ENCODE results near the gene TXNDC8.
"Not testable (repeated sequence)": the region's sequence is repeated elsewhere in the genome, so short reads cannot be mapped to it uniquely, and the experiment has no call there.

TXNDC8 gene

DNA sequence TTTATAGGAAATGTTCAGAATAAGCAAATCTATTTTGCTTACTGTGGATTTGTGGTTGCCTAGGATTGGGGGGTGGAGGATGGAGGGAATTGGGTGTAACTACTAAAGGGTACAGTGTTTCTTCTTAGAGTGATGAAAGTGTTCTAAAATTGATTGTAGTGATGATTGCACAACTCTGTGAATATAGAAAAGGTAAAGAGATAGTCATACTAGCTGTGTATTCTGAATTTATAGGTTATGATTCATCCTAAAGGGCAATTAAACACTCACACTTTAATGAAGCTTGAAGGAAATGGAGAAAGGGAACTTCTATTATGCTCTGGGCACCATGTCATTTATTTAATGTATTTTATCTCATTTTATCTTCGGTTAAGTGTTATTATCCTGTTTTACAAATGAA lies 9.9 kb downstream of the TXNDC8 start:
- DNase-seq (ENCODE audit: low read depth) = no peak

DNA sequence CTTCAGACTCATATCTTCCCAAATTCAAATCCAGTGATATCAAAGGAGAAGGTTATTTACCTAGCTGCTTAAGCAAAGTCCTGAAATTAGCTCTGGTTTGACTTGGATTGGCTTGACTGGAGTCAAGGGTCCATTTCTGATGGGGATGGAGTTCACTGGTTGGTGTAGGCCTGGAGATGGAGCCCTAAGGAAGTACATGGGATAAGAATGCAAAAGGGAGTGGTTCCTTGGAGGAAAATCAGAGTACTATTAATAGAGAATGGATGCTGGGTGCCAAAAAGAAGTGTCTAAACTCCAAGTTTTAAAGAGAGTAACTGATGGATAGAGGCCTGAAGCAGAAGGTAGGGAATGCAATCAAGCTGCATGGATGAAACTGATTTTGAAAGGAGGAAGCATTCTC lies 13.8 kb downstream of the TXNDC8 start:
- no peak for DNase-seq (ENCODE audit: low read depth)

DNA sequence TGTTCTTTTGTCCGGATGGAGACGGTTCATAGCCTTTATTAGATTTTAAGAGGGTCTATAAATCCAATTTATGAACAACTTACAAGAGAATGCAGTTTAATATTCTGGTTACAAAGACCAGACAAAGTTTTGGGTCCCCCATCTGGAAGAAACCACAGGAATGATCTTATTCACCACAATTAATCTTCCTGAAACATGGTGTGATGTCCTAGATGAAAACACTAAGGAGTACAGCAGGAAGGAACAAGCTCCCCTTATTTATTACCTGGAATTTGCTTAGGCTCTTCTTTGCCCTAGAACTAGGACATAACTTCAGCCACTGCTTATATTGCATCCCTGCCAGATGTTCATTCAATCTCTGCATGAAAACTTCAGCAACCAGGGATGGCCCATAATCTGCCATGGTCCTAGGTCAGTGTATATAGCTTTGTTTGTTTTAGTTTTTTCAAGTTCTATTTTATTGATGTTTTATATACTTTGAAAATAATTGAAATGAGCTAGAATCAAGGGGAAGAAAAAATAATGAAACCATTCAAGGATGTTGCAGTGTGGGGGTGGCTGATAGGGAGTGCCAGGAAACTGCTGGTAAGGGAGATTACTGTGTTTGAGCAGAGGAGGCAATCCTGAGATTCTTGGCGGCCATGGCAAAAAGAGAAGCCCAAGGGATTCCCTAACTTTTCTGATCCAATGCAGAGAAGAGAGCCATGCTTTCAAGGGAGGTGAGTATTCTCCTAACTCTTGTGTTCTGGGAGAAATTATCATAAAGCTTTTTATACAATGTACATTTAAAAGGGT lies 16.8 kb downstream of the TXNDC8 start:
- DNase-seq (ENCODE audit: low read depth) = no peak

DNA sequence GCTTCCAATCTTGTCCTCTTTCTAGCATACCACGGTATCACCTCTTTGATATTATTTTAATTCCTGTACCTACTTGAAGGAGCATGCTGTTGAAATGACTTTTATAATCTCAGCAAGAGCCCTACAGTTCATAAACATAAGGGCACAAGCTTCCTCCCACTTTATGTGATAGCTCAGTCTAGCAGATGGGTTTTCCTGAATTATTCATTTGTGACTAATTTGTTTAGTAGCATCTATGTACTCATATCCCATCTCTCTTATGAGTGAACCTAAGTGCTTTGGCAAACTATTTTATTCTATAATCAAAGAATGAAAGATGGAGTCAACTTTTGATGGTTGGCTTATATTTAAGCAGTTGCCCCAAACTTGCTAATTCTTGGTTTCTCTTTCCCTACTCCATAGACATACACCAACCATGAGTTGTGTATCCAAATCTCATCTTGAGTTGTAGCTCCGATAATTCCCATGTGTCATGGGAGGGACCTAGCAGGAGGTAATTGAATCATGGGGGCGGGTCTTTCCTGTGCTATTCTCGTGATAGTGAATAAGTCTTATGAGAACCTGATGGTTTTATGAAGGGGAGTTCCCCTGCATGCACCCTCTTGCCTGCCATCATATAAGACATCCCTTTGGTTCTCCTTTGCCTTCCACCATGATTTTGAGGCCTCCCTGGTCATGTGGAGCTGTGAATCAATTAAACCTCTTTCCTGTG lies 17.7 kb downstream of the TXNDC8 start:
- DNase-seq (ENCODE audit: low read depth) = no peak

DNA sequence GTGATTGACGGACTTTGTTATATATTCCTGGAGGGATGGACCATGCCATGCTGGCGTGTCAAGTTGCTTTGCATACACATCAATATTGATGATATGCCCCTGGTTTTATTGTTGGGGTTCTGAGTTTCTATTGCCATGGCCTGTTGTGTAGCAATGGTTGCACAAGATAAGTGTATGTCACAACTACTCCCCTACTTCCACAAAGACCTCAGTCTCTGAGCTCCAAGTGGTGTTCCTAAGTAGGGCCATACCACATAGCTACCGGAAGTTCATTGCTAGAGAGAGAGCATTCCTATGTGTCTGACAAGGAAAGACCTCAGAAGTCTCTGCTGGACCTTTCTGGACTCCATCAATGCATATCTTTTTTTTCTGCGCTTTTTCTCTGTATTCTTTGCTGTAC lies 19.8 kb downstream of the TXNDC8 start:
- DNase-seq (ENCODE audit: low read depth) = no peak

DNA sequence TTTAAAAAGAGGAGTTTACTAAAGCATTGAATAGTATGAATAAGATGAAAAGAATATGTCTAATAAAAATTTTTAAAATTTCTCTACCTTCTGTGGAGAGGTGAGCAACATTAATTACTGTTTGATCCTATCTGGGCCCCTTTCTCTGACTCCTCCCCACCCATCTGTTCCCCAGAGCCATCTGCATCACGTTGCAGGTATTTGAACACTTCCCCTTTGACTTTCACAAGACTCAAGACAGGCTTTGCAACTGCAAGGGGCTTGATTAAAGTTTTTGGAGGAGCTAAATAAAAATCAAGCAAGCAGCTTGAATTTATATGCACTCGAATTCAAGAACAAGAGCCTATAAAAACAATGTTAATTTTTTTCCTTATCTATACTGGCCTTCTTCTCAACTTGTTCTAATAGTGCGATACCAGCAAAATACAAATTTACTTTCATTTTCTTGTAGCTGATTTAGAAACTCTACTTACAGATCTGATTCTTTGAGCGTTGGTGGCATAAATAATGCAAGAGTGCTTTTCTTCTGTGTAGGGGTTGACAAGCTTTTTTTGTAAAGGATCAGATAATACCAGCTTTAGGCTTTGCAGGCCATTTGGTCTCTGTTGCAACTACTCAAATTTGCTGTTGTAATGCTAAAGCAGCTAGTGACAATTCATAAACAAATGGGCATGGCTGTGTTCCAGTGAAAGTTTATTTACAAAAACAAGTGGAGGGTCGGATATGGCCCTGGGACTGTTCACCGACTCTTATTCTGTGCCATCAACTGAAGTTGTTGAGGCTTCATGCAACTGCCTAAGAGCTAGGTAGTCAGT lies 21.2 kb downstream of the TXNDC8 start:
- DNase-seq (ENCODE audit: low read depth) = no peak

DNA sequence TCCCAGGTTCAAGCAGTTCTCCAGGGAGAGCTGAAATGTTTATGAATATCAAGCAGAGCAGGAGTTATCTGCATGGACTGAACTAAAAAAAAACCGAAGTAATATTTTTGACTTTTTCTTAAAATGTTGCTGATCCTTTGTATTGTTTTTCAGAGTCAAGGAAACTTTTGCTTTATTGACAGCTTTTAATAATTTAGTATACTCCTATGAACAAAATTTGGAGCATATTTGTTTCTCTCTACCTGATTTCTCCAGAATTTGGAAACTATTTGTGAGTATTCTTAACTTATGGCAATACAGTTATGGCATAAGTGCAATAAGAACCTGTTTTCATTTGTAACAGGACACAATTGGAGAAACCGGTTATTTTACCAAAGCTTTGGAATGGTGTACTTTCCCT lies 25.7 kb downstream of the TXNDC8 start:
- not testable (repeated sequence) for DNase-seq (ENCODE audit: low read depth)

DNA sequence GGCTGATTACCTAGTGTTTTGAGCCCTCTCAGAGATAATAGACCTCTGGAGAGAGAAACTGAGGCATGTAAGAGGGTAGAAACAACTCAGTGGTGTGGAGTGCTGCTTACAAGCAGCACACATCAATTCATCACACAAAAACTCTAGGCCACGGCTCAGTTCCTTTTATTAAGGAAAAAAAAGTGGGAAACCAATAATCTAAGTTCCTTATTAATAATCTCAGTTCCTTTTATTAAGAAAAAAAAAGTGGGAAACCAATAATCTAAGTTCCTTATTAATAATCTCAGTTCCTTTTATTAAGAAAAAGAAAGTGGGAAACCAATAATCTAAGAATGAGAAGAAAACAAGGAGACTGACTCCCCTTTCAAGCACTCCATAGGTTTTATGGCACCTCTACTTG lies 28.0 kb downstream of the TXNDC8 start:
- DNase-seq (ENCODE audit: low read depth) = no peak

DNA sequence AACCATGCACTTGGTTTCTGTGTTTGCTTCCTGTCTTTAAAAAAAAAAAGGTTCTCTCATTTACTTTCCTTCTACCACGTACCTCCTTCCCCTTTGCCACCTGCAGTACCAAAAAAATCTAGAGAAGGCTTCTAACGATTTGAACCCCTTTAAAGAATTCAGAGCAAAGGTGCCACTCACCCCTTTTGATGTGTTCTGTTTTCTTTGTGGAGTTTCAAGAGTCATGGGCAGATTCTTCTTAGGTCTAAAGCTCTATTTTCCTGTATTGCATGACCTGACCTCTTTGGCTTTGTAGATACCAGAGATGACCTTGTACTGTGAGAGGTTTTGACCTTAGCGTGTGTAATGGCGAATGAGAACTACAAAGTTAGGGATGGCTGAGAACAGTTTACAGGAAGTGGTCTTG lies 29.0 kb downstream of the TXNDC8 start:
- no peak for DNase-seq (ENCODE audit: low read depth)

DNA sequence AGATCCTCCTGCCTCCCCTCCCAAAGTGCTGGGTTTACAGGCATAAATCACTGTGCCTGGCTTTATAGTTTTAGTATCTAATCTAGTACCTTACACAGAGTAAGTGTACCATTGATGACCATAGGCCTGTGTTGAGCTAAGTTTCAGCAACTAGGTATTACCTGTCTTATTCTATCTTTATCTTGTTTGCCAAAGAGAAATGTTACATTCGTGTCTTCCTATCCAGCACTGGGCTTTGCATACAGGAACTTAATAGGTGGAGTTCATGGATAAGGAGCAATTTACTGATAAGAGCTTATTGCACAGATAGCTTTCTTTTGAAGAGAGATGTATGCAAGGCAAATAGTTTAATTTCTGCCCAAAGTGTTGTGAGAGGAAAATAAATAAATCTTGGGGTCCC lies 30.5 kb downstream of the TXNDC8 start:
- no peak for DNase-seq (ENCODE audit: low read depth)

DNA sequence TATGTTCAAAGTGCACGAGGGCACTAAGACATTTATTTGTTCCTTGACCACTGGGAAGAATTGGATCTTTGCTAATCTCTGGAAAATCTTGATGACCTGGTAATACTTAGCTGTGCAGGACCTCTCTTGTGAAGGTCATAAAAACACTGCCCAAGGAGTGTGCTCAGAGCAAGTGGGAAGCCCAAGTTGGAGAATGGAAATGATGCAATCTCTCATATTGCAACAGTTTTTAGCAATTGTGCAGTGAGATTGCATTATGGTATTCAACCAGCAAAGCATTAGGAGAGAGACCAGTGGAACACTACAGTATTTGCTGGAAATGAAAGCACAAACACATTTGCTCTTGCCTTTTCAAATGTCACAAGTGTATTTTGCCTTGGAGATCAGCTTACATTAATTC lies 34.5 kb downstream of the TXNDC8 start:
- no peak for DNase-seq (ENCODE audit: low read depth)

DNA sequence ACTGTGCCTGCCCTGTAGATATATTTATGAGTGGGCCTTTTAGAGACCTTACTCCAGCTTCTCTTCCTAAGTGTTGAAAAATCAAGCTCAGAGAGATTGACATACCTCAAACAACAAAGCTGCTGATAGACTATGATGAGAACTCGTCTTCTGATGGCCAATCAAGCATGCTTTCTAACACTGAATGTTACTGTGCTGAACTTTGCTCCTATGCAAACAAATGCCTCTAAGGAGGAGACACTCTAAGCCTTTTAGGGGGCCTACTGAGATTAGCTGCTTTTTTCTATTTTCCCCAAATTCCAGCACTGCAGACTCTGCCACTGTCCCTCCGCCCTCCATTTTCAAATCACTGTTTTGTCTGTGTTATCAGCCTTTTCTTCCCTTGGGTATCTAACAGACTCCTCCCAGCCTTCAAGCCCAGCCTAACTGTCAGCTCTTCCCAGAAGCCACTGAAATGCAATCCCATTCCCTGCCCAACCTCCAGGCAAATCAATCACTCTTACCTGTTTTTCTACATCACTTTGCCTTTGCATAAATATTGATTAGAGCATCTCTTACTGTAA lies 39.5 kb downstream of the TXNDC8 start:
- DNase-seq (ENCODE audit: low read depth) = no peak

DNA sequence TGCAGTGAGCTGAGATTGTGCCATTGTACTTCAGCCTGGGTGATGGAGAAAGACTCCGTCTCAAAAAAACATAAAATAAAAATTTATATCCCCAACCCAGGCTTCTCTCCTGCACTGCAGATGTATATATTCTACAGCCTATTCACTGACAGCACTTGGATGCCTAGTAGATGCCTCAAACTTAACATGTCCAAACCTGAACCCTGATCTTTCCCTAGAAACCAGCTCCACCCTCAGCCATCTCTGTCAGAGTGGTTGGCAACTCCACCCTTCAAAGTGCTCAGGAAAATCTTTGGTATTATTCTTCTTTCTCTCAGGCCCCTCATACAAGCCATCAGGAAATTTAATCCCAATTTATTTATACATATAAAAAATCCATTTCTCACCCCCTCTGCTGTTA lies 44.4 kb downstream of the TXNDC8 start:
- DNase-seq (ENCODE audit: low read depth) = no peak

DNA sequence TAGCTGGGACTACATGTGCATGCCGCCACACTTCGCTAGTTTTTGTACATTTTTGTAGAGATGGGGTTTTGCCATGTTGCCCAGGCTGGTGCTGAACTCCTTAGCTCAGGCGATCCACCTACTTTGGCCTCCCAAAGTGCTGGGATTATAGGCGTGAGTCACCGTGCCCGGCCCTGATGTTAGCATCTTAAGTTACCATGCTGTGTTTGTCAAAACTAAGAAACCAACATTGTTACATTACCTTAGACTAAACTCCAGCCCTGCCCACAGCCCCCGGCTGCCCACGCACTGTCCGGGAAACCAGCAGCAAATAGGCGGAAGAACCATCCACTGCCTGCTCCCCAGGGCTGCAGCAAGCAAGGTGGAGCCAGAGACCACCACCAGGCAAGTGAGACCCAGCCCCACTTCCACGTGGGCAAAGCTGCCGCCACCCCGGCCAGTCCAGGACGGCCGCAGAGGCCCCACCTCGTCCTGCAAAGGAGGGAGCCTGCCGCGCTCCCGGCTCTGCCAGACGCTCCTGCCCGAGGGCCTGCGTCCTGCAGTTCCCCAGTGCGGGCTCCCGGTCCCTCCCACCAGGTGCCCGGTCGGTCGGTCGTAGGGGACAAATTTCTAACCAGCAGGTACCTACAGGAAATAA lies 45.6 kb downstream of the TXNDC8 start:
- no peak for DNase-seq (ENCODE audit: low read depth)

DNA sequence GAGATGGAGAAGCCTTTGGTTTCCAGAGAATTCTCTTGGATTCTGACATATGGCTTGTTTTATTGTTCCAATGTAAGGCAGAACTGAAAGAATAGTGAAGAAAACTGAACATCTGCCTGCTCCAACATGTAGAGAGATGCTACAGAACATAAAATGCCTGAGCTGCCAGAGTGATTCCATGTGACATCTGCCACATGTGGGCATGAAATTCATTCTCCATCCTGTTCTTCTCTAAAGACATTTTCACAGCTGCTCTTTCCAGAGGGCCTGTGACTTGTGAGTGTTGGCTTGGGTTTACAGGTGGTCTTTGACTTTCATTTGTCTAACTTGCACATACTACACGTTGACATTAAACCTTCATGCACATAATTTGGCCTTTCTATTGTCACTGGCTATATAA lies 47.7 kb downstream of the TXNDC8 start:
- DNase-seq (ENCODE audit: low read depth) = no peak

DNA sequence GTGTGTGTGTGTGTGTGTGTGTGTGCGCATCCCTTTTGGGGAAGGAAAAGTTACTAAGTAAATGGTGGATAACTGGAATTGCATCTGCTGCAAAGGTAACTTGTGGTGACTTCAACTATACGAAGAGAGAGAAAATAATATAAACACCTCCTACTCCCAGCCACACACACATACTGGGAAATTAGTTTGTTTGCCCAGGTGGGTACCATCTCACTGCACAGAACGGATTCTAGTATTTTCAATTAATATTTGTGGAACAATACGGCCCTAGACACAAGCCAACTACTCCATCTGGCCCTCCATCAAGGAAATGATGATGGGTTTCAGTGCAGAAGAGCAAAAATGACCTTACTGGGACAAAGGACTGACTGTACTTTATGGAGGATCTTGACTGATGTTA lies 49.2 kb downstream of the TXNDC8 start:
- no peak for DNase-seq (ENCODE audit: low read depth)

DNA sequence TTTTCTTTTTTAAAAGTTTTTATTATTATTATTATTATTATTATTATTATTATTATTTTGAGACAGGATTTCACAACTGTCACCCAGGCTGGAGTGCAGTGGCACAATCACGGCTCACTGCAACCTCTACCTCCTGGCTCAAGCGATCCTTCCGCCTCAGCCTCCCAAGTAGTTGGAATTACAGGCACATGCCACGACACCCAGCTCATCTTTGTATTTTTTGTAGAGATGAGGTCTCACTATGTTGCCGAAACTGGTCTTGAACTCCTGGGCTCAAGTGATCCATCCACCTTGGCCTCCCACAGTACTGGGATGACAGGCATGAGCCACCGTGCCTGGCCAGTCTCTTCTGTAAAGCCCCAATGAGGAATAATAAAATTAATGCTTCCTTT lies 50.4 kb downstream of the TXNDC8 start:
- no peak for DNase-seq (ENCODE audit: low read depth)

DNA sequence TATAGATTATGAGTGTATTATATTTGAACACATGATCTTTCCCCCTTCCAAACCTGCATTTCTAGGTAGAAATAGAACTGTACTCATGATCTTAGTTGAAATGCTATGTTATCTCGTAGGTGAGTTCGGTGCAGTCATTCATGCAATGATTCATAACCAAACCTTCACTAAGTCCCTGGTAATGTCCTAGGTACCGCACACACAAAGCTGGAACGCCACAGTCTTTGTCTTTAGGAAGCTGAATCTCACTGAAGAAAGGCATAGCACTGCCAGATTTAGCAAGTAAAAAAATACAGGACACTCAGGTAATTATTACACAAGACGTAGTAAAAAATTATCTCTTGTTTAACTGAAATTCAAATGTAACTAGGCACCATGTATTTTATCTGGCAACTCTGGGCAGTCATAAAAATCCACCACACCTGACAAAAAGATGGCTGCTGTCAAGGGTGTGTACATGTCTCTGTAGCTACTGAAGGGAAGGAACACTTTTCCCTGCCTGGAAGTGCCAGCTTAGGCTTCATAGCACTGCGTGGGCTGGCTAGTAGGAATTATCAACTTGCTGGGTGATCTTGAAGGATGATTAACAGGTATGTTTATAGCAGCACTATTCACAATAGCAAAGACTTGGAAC lies 53.3 kb downstream of the TXNDC8 start:
- DNase-seq (ENCODE audit: low read depth) = no peak

DNA sequence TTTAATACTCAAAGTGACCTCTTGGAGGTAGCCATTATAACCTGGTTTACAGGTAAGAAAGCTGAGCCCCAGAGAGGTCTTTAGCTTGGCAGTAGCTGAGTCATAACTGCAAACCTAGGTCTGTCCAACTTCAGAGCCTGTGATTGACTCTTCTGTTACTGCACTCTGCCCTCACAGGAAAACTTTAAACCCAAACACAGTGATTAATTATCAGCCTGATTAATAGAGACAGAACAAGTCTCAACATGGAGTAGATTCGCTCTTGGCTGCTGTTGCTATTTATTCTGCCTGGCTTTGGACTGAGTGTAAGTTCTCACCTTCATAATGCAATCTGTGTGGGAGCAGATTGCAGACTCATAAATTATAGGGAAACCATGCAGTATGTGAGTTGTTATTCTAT lies 53.9 kb downstream of the TXNDC8 start:
- DNase-seq (ENCODE audit: low read depth) = no peak

DNA sequence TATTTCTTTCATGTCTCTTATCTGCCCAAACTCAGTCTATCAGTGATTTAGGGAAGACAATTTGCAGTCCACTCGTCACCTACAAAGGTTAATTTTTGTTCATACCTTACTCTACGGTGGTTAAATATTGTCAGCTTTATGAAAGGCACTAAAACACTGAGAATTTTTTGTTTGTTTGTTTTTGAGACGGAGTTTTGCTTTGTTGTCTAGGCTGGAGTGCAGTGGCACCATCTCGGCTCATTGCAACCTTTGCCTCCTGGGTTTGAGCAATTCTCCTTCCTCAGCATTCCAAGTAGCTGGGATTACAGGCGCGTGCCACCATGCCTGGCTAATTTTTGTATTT lies 55.0 kb downstream of the TXNDC8 start:
- DNase-seq (ENCODE audit: low read depth) = no peak

DNA sequence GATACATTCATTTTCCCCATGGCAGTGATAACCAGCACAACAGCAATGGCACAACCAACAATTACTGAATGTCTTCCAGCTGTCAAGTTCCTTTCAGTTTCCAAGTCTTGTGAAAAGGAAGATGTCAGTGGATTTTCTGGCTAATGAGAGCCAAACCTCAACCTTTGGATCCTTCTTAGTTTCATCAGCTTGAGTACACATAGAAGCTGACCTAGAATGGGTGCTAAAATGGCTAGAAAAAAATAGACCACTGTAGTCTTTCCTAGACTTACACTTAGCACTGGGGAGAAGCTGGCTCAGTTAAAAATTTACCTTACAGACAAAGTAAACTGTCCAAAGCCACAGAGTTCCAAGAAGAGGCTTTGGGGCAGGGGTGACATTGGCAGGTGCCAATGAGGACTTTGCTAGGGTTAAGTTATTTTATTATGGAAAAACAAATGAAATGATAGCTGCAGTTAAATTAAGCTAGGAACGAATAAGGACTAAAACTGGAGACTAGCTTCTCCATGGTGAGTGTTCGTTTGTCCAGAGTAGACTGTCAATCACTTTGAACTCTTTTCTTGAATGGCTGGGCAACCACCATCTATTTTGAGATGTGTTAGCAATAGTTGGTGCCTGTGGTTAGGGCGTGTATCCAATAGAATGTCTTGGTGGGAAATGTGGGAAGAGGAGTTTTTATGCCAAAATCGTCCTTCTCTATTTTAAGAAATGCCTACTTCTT lies 55.5 kb downstream of the TXNDC8 start:
- no peak for DNase-seq (ENCODE audit: low read depth)
